ENCODE results near the gene NEK11. TPM values are rescaled to one million over a fixed set of nuclear protein-coding genes. Genes with fewer than 3 reads are reported as not detected.

The NEK11 gene
- polyA plus RNA-seq, 3 donors: 0.31 to 0.56 (median 0.43) TPM

- Mint-ChIP-seq H3K4me3 (no peak overlapping the region), H3K27ac (no peak overlapping the region), H3K27me3 (ENCODE audit: low read depth in 3 of 3) (peaks cover 0 to 5% (median 0%) of the 10 kb centered on the region in 3 donors), H3K4me1 (no peaks in the 10 kb centered on the region), H3K9me3 (peaks cover 0 to 11% (median 7%) of the 10 kb centered on the region in 7 donors), H3K36me3 (no peaks in the 10 kb centered on the region)
- Histone ChIP-seq H3K4me2 (replicated peaks; ENCODE audit: extremely low read depth, low read length, poor library complexity, severe bottlenecking) (no peak overlapping the region), H3K4me1 (ENCODE audit: control insufficient read depth in 1 of 2, insufficient read depth in 2 of 2, low read length in 2 of 2) (no peaks in the 10 kb centered on the region), H2AFZ (ENCODE audit: insufficient read depth, low read depth, low read length, poor library complexity, severe bottlenecking) (no peak overlapping the region), H3K79me2 (ENCODE audit: insufficient read depth, low read length) (no peaks in the 10 kb centered on the region), H3K36me3 (replicated peaks in 1 of 2; ENCODE audit: control insufficient read depth in 1 of 2, insufficient read depth in 2 of 2, low read length in 2 of 2) (no peaks in the 10 kb centered on the region), H4K20me1 (ENCODE audit: insufficient read depth, low read length) (no peaks in the 10 kb centered on the region), H3K9me3 (replicated peaks in 1 of 2; ENCODE audit: control insufficient read depth in 1 of 2, insufficient read depth in 1 of 2, low read length in 2 of 2) (peaks cover 0 to 3% of the 10 kb centered on the region in 2 donors), H3K27ac (ENCODE audit: low read depth in 1 of 2, low read length in 2 of 2) (no peak overlapping the region), H3K4me3 (replicated peaks in 1 of 3; ENCODE audit: low read depth in 2 of 3, low read length in 3 of 3) (no peak overlapping the region), H3K27me3 (ENCODE audit: control insufficient read depth in 2 of 2, insufficient read depth in 2 of 2, low read length in 2 of 2) (no peaks in the 10 kb centered on the region), H3K9ac (ENCODE audit: insufficient read depth, low read length, poor library complexity, severe bottlenecking) (no peak overlapping the region)
- DNase-seq: no peak
- WGBS (ENCODE audit: insufficient coverage): no CpG with 5 or more reads among the region's 1 CpG
- intact Hi-C loops (cut with micrococcal nuclease): no loop called here
- TF ChIP-seq CTCF (IDR thresholded peaks at IDR 0.05): no peak
Measured at GRCh38 chr3:131299836-131300235, 273.2 kb downstream of the NEK11 start.

- Histone ChIP-seq H3K9ac (ENCODE audit: insufficient read depth, low read length, poor library complexity, severe bottlenecking) (no peak overlapping the region), H3K79me2 (ENCODE audit: insufficient read depth, low read length) (no peaks in the 10 kb centered on the region), H4K20me1 (ENCODE audit: insufficient read depth, low read length) (no peaks in the 10 kb centered on the region), H3K9me3 (replicated peaks in 1 of 2; ENCODE audit: control insufficient read depth in 1 of 2, insufficient read depth in 1 of 2, low read length in 2 of 2) (peaks cover 0 to 3% of the 10 kb centered on the region in 2 donors), H3K4me3 (replicated peaks in 1 of 3; ENCODE audit: low read depth in 2 of 3, low read length in 3 of 3) (no peak overlapping the region), H2AFZ (ENCODE audit: insufficient read depth, low read depth, low read length, poor library complexity, severe bottlenecking) (no peak overlapping the region), H3K36me3 (replicated peaks in 1 of 2; ENCODE audit: control insufficient read depth in 1 of 2, insufficient read depth in 2 of 2, low read length in 2 of 2) (no peaks in the 10 kb centered on the region), H3K27me3 (ENCODE audit: control insufficient read depth in 2 of 2, insufficient read depth in 2 of 2, low read length in 2 of 2) (no peaks in the 10 kb centered on the region), H3K4me2 (replicated peaks; ENCODE audit: extremely low read depth, low read length, poor library complexity, severe bottlenecking) (no peak overlapping the region), H3K27ac (ENCODE audit: low read depth in 1 of 2, low read length in 2 of 2) (no peak overlapping the region), H3K4me1 (ENCODE audit: control insufficient read depth in 1 of 2, insufficient read depth in 2 of 2, low read length in 2 of 2) (no peaks in the 10 kb centered on the region)
- Mint-ChIP-seq H3K4me3 (no peak overlapping the region), H3K27me3 (ENCODE audit: low read depth in 3 of 3) (peaks cover 0 to 8% (median 2%) of the 10 kb centered on the region in 3 donors), H3K27ac (no peak overlapping the region), H3K36me3 (no peaks in the 10 kb centered on the region), H3K9me3 (peaks cover 0 to 12% (median 7%) of the 10 kb centered on the region in 7 donors), H3K4me1 (no peaks in the 10 kb centered on the region)
- no peak for DNase-seq
- intact Hi-C loops (cut with micrococcal nuclease): no loop called here
- TF ChIP-seq CTCF (IDR thresholded peaks at IDR 0.05): no peak
Measured at GRCh38 chr3:131303848-131304247, 277.2 kb downstream of the NEK11 start.
